ENCODE results near the gene DNAH10. TPM values are rescaled to one million over a fixed set of nuclear protein-coding genes. Genes with fewer than 3 reads are reported as not detected.

Gene DNAH10
- total RNA-seq, 6 experiments from 2014 or later = 0.19 to 1.1 (median 0.64) TPM

- H3K27me3 Mint-ChIP-seq (ENCODE audit: insufficient read depth) = peaks cover 6% of the 10 kb centered on the region
- H3K27ac Mint-ChIP-seq = no peak overlapping the region
- no peak overlapping the region for H3K4me3 Mint-ChIP-seq
- no peaks in the 10 kb centered on the region for H3K9me3 Mint-ChIP-seq
- peaks cover 29% of the 10 kb centered on the region for H3K36me3 Mint-ChIP-seq (ENCODE audit: low read depth)
- peaks cover 16% of the 10 kb centered on the region for H3K4me1 Mint-ChIP-seq (ENCODE audit: low read depth)
- TF ChIP-seq CTCF (IDR thresholded peaks at IDR 0.05) = no peak
- DNase-seq = no peak
These were observed 174.4 kb downstream of the DNAH10 start for GRCh38 chr12:123936471-123936870.

DNA sequence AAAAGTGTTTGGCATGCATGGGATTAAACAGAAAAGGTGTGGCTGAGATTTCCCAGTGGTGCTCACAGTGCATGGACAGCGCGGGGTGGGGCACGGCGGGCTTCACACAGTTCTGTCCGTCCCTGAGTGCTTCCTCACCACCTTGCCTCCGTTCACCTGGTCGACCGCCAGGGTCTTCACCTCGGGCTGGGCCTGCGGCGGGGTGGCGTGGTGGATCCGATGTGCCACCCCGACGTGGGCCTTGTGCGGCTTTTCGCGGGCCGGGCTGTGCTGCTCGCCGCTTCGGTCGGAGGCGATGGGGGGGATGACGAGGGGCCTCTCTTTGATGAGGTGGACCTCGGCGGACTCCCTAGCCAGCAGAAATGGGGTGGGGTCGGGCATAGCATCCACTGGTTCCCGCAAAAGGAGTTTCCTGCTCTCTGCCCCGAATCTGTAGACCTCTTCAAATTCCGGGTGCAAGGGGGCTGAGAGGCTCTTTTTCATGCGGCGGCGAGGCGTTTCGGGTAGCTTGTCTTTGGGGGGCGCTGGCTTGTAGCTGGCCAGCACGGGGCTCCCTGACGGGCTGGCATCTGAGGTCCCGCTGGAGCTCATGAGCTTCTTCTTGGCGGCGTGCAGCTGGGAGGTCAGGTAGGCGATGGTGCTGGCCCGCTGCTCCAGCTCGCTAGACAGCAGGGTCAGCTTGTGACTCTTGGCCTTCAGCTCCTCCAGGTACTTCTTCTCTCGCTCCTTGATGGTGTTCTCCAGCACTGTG lies 175.0 kb downstream of the DNAH10 start:
- peaks cover 6% of the 10 kb centered on the region for H3K27me3 Mint-ChIP-seq (ENCODE audit: insufficient read depth)
- H3K36me3 Mint-ChIP-seq (ENCODE audit: low read depth) = peaks cover 35% of the 10 kb centered on the region
- no peak overlapping the region for H3K4me3 Mint-ChIP-seq
- peaks cover 22% of the 10 kb centered on the region for H3K4me1 Mint-ChIP-seq (ENCODE audit: low read depth)
- DNase-seq = no peak
- no peak overlapping the region for H3K27ac Mint-ChIP-seq
- peaks cover 5% of the 10 kb centered on the region; the same call in 1 of the 2 replicates for H3K9me3 Mint-ChIP-seq
- TF ChIP-seq CTCF (IDR thresholded peaks at IDR 0.05) = no peak

GRCh38 chr12:123937707-123938591 lies 175.8 kb downstream of the DNAH10 start:
- no peak for TF ChIP-seq CTCF (IDR thresholded peaks at IDR 0.05)
- peaks cover 43% of the 10 kb centered on the region for H3K36me3 Mint-ChIP-seq (ENCODE audit: low read depth)
- no peak overlapping the region for H3K4me3 Mint-ChIP-seq
- H3K27me3 Mint-ChIP-seq (ENCODE audit: insufficient read depth) = peaks cover 6% of the 10 kb centered on the region
- H3K9me3 Mint-ChIP-seq = peaks cover 11% of the 10 kb centered on the region; the same call in 1 of the 2 replicates
- H3K4me1 Mint-ChIP-seq (ENCODE audit: low read depth) = peaks cover 30% of the 10 kb centered on the region
- DNase-seq = no peak
- peak overlapping the region; percentile 8; the same call in 1 of the 2 replicates for H3K27ac Mint-ChIP-seq

DNA sequence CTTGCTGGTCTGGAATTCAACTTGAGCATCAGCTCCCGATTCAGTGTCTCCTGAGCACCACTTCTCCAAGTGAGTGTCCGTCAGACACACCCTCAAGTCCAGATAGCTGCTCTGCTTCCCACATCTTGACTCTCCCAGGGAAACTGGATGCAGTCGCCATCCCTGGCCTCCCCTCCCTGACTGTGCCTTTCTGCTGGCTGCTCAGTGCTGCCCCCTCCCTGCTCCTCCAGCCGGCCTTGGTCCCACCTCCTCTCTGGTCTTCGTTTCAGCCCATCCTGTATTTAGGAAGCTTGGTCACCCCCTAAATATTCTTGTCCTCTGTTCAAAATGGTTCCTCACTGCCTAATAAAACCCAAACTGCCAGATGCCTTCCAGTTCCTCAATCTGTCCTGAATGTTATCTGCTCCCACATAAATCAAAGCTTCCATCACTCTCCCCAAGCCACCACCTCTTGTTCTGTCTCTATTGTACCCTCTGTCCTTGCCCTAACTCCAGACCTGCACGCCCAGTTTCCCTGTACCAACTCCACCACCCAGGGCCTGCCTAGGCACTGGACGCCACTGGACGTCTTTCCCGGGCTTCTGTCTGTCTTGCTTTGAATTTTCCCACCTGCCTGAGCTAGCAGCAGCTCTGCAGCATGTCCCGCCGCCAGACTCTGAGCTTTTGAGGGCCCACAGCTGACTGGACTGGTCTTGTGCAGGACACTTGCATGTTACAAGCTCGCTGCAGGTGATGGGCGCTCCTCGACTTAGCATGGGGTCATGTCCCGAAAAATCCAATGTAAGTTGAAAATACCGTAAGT lies 176.8 kb downstream of the DNAH10 start:
- Mint-ChIP-seq H3K36me3 (ENCODE audit: low read depth) (peaks cover 44% of the 10 kb centered on the region), H3K9me3 (peaks cover 11% of the 10 kb centered on the region; the same call in 1 of the 2 replicates), H3K27ac (peak overlapping the region; percentile 8; the same call in 1 of the 2 replicates), H3K27me3 (ENCODE audit: insufficient read depth) (peaks cover 4% of the 10 kb centered on the region; the same call in 1 of the 2 replicates), H3K4me3 (no peak overlapping the region), H3K4me1 (ENCODE audit: low read depth) (peaks cover 30% of the 10 kb centered on the region)
- DNase-seq = no peak
- peak; percentile 70 for TF ChIP-seq CTCF (IDR thresholded peaks at IDR 0.05)
